Thyroid gland (tissue), 4 donors: ENCODE measurements around the gene KCNJ18. TPM values are rescaled to one million over a fixed set of nuclear protein-coding genes. Genes with fewer than 3 reads are reported as not detected.
"Not testable (repeated sequence)": the region's sequence is repeated elsewhere in the genome, so short reads cannot be mapped to it uniquely, and the experiment has no call there.

Source experiments
- DNase-seq, 2 donors: peaks; one replicate each; pipeline ENCODE4 v3.0.0-alpha.2; 2019
- H3K27ac ChIP-seq, 3 donors: fragments of 200-600 bp; sonication (generic); 1 replicate in 2 of 3; 2 replicates in 1 of 3; pipeline ENCODE4 v1.5.1; 2016 to 2019; ENCODE audit warnings: mild to moderate bottlenecking in 1 of 3, moderate library complexity in 1 of 3
- H3K27me3 ChIP-seq: fragments of 200-600 bp; sonication (generic); one replicate; pipeline ENCODE4 v1.5.1; 2019
- H3K36me3 ChIP-seq, 2 donors: fragments of 200-600 bp; sonication (generic); one replicate each; pipeline ENCODE4 v1.5.1; 2016 to 2019
- H3K4me1 ChIP-seq, 2 donors: fragments of 200-600 bp; sonication (generic); one replicate each; pipeline ENCODE4 v1.5.1; 2017 to 2019
- H3K4me3 ChIP-seq, 3 donors: fragments of 200-600 bp; sonication (generic); replicated peaks in 1 of 3; 1 replicate in 2 of 3; 2 replicates in 1 of 3; pipeline ENCODE4 v1.5.1; 2016; ENCODE audit warnings: mild to moderate bottlenecking in 1 of 3
- H3K9me3 ChIP-seq: fragments of 200-600 bp; sonication (generic); one replicate; pipeline ENCODE4 v1.5.1; 2017
- POLR2A ChIP-seq, 2 donors: fragments of 450-650 bp; IDR thresholded peaks; one replicate each; pipeline ENCODE4 v1.6.1; 2017; ENCODE audit warnings: antibody characterized with exemption in 2 of 2, mild to moderate bottlenecking in 2 of 2, moderate library complexity in 1 of 2
- WGBS, 2 donors: methylation state at CpG; one replicate each; pipeline ENCODE4 v1.1.5; 2017; 5-methylcytosine and 5-hydroxymethylcytosine counted together
- intact Hi-C: fragments of 100-400 bp; cut with DNase I; formaldehyde crosslinking; loops from one replicate; pipeline ENCODE4 v1.15.1; 2023
- total RNA-seq, 4 donors: library from RNA; depleted of rRNA; stranded (reverse); fragments of >200 nt; gene quantifications; one replicate each; pipeline ENCODE4 v1.2.3, GENCODE V29; 2016
- TF ChIP-seq, protein P1 (sequence below), 6 experiments: fragments of 200-600 bp in 3 of 6; fragments of 450-650 bp in 3 of 6; sonication (generic) in 3 of 6; IDR thresholded peaks; one replicate each; pipeline ENCODE4 v1.5.1; 2016 to 2019; ENCODE audit warnings: antibody characterized with exemption in 6 of 6, mild to moderate bottlenecking in 2 of 6, inconsistent platforms in 1 of 6, moderate library complexity in 1 of 6

Gene KCNJ18
- total RNA-seq, 4 donors from 2014 or later = not detected

DNA sequence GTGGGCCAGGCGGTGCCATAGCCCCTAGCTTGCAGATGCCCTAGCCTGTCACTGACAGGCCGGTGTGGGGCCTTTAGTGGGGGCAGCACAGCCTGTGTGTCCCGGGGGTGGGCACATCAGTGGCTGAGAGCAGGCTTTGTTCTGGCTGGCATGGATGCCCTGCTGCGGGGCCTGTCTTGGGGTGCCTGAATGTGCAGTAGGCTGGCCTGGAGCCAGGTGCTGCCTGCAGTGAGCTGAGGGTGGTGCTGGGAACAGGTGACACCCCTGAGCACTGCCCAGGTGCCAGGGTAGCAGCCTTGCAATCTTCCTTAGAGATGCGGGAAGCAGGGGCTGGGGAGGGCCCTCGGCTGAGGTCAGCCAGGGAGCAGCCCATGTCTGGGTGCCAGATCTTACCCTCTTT, 8.8 kb downstream of the KCNJ18 start:
- H3K27ac ChIP-seq, H3K36me3 ChIP-seq, H3K27me3 ChIP-seq, intact Hi-C loops, H3K4me3 ChIP-seq, H3K9me3 ChIP-seq, DNase-seq, H3K4me1 ChIP-seq: not testable (repeated sequence)
- WGBS, 2 donors = 93% methylated on average over 2 of the region's 6 CpGs; no CpG with 5 or more reads in 1 of the 2 donors

DNA sequence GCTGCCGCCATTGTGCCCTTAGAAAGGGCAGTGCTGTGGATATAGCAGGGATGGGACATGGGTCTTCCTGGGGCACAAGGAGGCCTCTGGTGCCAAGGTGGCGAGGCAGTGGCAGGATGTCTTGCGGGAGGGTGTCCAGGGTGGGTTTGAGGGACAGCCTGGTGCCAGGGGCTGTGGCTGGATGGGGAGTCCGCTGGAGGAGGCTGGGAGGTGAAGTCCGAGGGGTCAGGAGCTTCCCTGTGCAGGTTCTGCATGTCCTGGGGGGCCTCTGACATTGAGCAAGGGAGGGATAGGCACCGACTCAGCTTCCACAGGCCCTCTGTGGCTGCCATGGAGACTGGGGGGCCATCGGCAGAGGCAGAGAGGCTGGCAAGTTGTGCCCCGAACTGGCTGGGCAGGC, 9.7 kb downstream of the KCNJ18 start:
- H3K9me3 ChIP-seq, H3K36me3 ChIP-seq, DNase-seq, H3K27ac ChIP-seq, intact Hi-C loops, H3K4me1 ChIP-seq, H3K27me3 ChIP-seq, H3K4me3 ChIP-seq: not testable (repeated sequence)
- WGBS, 2 donors = 68 to 77% methylated on average over 3 to 6 of the region's 8 CpGs

DNA sequence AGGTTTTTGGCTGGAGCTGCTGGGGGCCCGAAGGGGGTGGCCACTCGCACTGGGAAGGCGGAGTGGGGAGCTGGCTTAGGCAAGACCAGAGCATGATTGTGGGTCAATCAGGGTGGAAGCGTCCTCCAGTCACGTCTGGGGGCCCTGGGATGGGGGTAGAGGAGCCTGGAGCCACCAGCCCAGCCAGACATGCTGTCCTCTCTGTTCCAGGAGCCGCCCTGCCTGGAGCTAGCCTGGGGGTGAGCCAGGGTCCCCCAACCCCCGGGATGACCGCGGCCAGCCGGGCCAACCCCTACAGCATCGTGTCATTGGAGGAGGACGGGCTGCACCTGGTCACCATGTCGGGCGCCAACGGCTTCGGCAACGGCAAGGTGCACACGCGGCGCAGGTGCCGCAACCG, 10.2 kb downstream of the KCNJ18 start:
- DNase-seq = not testable (repeated sequence)

DNA sequence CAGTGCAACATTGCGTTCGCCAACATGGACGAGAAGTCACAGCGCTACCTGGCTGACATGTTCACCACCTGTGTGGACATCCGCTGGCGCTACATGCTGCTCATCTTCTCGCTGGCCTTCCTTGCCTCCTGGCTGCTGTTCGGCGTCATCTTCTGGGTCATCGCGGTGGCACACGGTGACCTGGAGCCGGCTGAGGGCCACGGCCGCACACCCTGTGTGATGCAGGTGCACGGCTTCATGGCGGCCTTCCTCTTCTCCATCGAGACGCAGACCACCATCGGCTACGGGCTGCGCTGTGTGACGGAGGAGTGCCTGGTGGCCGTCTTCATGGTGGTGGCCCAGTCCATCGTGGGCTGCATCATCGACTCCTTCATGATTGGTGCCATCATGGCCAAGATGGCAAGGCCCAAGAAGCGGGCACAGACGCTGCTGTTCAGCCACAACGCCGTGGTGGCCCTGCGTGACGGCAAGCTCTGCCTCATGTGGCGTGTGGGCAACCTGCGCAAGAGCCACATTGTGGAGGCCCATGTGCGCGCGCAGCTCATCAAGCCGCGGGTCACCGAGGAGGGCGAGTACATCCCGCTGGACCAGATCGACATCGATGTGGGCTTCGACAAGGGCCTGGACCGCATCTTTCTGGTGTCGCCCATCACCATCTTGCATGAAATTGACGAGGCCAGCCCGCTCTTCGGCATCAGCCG, 10.8 kb downstream of the KCNJ18 start:
- DNase-seq, H3K9me3 ChIP-seq, H3K27ac ChIP-seq, intact Hi-C loops, H3K27me3 ChIP-seq, H3K4me3 ChIP-seq, H3K4me1 ChIP-seq, H3K36me3 ChIP-seq: not testable (repeated sequence)
- 94 to 97% methylated on average over 12 to 32 of the region's 51 CpGs for WGBS, 2 donors

More for the DNA sequence above, 10.2 kb downstream of the KCNJ18 start:
- H3K36me3 ChIP-seq, H3K9me3 ChIP-seq, H3K4me1 ChIP-seq, H3K4me3 ChIP-seq, intact Hi-C loops, H3K27ac ChIP-seq, H3K27me3 ChIP-seq: not testable (repeated sequence)
- WGBS, 2 donors = 57 to 85% methylated on average over 5 to 7 of the region's 22 CpGs

DNA sequence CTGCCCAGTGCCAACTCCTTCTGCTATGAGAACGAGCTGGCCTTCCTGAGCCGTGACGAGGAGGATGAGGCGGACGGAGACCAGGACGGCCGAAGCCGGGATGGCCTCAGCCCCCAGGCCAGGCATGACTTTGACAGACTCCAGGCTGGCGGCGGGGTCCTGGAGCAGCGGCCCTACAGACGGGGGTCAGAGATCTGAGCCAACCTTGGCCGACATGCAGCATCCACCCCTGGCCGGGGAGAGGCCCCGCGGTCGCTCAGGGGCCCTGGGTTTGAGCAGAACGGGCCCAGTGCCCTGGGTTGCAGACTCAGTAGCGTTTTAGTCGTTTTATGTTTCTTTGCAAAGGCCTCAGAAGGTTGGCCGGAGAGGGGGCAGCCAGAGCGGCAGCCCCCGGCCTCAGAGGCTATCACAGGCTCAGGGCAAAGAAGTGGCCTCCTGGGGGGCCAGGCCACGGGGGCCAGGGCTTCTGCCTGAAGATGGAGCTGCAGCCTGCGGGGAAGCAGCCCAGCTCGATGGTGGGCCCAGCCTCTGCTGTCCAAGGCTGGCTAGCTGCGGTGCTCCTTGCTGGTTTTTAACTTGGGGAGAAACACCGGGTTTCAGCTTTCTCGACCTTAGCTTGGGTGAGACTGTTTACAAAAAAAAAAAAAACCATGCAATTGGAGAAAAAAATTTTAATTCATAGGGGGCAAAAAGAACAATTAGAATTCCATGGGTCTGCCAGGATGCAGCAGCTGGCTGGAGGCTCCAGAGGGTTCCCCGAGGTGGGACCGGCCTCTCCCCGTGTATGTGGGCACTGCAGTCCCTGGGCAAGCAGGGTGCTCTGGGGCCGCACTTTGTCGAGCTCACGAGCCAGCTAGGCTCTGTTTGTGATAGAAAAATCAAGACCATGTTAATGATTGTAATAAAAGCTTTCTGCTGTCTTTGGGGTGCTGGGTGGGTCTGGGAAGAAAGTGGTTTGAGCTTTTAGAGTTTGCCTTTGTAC, 11.9 kb downstream of the KCNJ18 start:
- H3K27me3 ChIP-seq, H3K4me1 ChIP-seq, H3K36me3 ChIP-seq, H3K27ac ChIP-seq, intact Hi-C loops, H3K9me3 ChIP-seq, DNase-seq, H3K4me3 ChIP-seq: not testable (repeated sequence)
- 84 to 85% methylated on average over 13 to 27 of the region's 35 CpGs for WGBS, 2 donors

DNA sequence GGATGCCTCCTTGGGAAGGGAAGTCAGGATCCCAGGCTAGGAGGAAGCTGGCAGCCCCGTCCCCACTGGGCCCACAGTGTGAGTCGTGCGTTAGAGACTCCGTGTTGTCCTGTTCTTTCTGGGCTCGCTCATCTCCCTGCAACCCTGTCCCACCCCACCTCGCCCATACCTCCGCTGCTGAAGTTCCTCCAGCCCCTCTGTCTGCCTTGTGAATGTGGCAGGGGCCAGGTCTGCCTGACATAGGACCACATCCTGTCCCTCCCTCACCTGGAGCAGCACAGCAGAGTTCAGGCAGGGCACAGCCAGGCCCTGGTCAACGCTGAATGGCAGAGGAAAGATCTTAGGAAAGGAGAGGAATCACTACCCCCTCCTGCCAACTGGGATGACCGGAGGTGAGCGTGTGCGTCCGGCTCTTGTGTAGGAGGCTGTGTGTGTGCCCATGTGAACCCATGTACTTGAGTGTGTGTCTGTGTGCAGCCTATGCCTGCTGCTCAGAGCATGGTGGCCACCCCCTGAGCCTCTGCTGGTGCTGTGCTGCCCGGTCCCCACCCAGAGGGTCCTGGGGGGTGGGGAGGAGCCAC, 12.8 kb downstream of the KCNJ18 start:
- Histone ChIP-seq H3K4me3 (no peak overlapping the region), H3K4me1 (no peaks in the 10 kb centered on the region), H3K36me3 (no peaks in the 10 kb centered on the region), H3K9me3 (no peaks in the 10 kb centered on the region), H3K27ac (no peak overlapping the region), H3K27me3 (no peaks in the 10 kb centered on the region)
- WGBS, 2 donors = 75 to 77% methylated on average over 13 of the region's 13 CpGs
- DNase-seq = no peak
- intact Hi-C loops = no loop called here
- TF ChIP-seq POLR2A (IDR thresholded peaks at IDR 0.05) = no peak
- TF ChIP-seq, protein P1, sequence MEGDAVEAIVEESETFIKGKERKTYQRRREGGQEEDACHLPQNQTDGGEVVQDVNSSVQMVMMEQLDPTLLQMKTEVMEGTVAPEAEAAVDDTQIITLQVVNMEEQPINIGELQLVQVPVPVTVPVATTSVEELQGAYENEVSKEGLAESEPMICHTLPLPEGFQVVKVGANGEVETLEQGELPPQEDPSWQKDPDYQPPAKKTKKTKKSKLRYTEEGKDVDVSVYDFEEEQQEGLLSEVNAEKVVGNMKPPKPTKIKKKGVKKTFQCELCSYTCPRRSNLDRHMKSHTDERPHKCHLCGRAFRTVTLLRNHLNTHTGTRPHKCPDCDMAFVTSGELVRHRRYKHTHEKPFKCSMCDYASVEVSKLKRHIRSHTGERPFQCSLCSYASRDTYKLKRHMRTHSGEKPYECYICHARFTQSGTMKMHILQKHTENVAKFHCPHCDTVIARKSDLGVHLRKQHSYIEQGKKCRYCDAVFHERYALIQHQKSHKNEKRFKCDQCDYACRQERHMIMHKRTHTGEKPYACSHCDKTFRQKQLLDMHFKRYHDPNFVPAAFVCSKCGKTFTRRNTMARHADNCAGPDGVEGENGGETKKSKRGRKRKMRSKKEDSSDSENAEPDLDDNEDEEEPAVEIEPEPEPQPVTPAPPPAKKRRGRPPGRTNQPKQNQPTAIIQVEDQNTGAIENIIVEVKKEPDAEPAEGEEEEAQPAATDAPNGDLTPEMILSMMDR (IDR thresholded peaks at IDR 0.05) = no peak

DNA sequence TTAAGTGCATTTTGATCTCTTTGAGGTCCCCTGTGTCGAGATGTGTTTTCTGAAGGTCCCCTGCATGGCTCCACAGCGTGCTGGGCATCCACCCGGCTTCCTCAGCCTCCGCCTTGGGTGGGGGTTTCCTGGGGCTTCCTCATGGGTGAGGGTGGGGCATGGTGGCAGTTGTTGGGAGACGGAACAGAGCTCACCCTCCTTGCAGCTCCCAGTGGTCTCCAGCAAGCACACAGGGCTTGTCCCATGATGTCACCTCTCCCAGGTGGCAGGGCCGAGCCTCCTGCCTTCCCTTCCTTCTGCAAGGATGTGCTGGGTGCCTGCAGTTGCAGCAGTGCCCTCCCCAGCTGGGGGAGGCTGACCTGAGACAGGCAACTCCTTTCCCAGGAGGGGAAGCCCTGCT, 13.4 kb downstream of the KCNJ18 start:
- H3K9me3 ChIP-seq, DNase-seq, H3K27ac ChIP-seq, H3K27me3 ChIP-seq, intact Hi-C loops, H3K36me3 ChIP-seq, H3K4me3 ChIP-seq, H3K4me1 ChIP-seq: not testable (repeated sequence)
- WGBS, 2 donors = 74 to 83% methylated on average over 4 to 5 of the region's 6 CpGs

DNA sequence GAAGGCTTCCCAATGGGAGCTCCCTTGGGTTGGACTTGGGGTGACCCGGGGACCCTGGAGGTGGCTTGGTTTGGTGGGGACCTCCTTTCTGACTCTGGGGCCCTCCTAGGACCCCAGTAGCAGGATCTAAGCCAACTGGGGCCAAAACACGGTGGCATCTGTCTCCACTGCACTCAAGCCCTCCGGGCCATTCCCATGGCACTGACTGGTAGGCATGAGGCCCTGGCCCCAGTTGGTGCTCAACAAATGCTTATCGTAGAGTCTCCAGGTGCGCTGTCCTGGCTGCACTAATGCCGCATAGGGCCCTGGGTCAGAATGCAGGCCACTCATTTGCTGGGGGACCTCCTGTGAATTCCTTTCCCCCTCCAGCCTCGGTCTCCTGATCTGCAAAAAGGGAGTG, 14.2 kb downstream of the KCNJ18 start:
- H3K4me1 ChIP-seq, H3K27ac ChIP-seq, intact Hi-C loops, H3K27me3 ChIP-seq, H3K36me3 ChIP-seq, H3K4me3 ChIP-seq, DNase-seq, H3K9me3 ChIP-seq: not testable (repeated sequence)
- 76 to 91% methylated on average over 5 to 7 of the region's 7 CpGs for WGBS, 2 donors

DNA sequence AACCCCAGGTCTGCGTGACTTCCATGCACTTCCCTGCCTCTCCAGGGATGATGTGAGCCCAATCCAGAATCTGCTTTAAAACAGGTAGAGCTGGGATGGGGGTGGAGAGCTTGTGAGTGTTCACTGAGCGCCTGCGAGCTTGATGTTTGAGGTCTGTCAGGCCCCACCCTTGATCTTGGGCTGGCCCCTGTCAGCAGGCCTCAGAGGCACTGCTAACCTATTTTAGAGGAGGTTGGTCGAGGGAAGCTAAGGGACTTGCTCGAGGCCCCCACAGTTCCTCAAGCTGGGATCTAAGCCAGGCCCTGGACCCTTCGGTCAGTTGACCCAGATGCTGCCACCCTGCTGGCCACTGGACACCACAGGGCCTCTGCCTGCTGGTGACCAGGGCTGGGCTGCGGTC, 14.8 kb downstream of the KCNJ18 start:
- 80 to 84% methylated on average over 2 to 5 of the region's 7 CpGs for WGBS, 2 donors
- DNase-seq, H3K9me3 ChIP-seq, H3K27ac ChIP-seq, H3K27me3 ChIP-seq, H3K4me3 ChIP-seq, intact Hi-C loops, H3K36me3 ChIP-seq, H3K4me1 ChIP-seq: not testable (repeated sequence)

DNA sequence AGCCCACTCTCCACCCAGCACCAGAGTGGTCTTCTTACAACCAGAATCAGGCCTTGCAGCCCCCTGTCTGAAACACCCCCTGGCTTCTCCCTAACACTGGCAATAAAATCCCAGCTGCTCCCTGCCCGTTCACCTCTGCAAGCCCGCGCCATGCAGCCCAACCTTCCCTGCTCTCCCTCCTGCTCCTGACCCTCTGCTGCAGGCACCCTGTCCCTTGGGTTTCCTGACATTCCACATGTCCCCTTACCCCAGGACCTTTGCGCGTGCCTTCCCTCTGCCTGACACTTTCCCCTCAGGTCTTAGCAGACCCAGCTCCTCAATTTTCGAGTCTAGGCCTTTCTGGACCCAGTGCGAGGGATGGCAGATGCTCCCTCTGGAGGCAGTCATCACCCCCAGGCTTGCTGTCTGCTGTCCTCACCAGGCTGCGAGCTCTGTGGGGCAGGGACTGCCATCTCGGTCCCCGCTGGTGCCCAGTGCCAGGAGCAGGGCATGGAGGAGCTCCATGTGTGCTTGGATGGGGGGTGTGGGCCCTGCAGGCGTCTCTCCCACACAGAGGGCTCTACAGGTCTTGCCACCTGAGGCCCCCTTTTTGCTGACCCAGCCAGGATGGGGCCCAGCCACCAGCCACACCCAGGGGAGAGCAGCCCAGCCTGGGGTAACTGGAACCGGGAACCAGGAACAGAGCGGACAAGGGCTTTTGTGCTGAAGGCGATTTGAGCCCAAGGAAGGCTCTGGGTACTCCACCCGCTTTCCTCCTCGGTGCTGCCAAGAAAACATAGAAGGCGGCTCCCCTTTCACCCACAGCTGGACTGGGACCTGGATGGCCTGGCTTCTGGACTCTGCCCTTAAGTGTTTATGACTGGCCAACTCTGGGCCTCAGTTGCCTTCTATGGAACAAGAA, 15.6 kb downstream of the KCNJ18 start:
- H3K36me3 ChIP-seq, H3K27me3 ChIP-seq, H3K9me3 ChIP-seq, H3K27ac ChIP-seq, DNase-seq, H3K4me1 ChIP-seq, intact Hi-C loops, H3K4me3 ChIP-seq: not testable (repeated sequence)
- WGBS, 2 donors = 77 to 81% methylated on average over 10 to 13 of the region's 17 CpGs
